Immature natural killer cell (primary cell): ENCODE results near the gene ATG9A. TPM values are rescaled to one million over a fixed set of nuclear protein-coding genes. Genes with fewer than 3 reads are reported as not detected.
"Not testable (repeated sequence)": the region's sequence is repeated elsewhere in the genome, so short reads cannot be mapped to it uniquely, and the experiment has no call there.

Source experiments
- DNase-seq, 3 donors: peaks; one replicate each; pipeline ENCODE4 v3.0.0; 2022; ENCODE audit warnings: mixed read lengths in 1 of 3
- H3K27ac Mint-ChIP-seq, 6 donors: one replicate each; pipeline ENCODE4 v1.8.0; 2020; ENCODE audit warnings: mixed read lengths in 6 of 6, mild to moderate bottlenecking in 5 of 6, inconsistent platforms in 4 of 6, moderate library complexity in 3 of 6
- H3K27me3 Mint-ChIP-seq, 3 donors: one replicate each; pipeline ENCODE4 v1.8.0; 2020 to 2021; ENCODE audit warnings: low read depth in 3 of 3, mild to moderate bottlenecking in 3 of 3, mixed read lengths in 3 of 3, moderate library complexity in 3 of 3, inconsistent platforms in 1 of 3
- H3K36me3 Mint-ChIP-seq, 3 donors: one replicate each; pipeline ENCODE4 v1.8.0; 2020; ENCODE audit warnings: mixed read lengths in 3 of 3, inconsistent platforms in 2 of 3, mild to moderate bottlenecking in 2 of 3
- H3K4me1 Mint-ChIP-seq, 2 donors: one replicate each; pipeline ENCODE4 v1.8.0; 2020; ENCODE audit warnings: inconsistent platforms in 2 of 2, mild to moderate bottlenecking in 2 of 2, mixed read lengths in 2 of 2, moderate library complexity in 1 of 2
- H3K4me3 Mint-ChIP-seq, 5 donors: one replicate each; pipeline ENCODE4 v1.8.0; 2020; ENCODE audit warnings: mild to moderate bottlenecking in 5 of 5, mixed read lengths in 5 of 5, inconsistent platforms in 3 of 5, moderate library complexity in 3 of 5
- H3K9me3 Mint-ChIP-seq, 6 donors: one replicate each; pipeline ENCODE4 v1.8.0; 2020; ENCODE audit warnings: mild to moderate bottlenecking in 6 of 6, mixed read lengths in 6 of 6, inconsistent platforms in 4 of 6, moderate library complexity in 3 of 6
- polyA plus RNA-seq, 3 donors: library from polyadenylated mRNA; unstranded; fragments of 300-500 nt; fragmentation: Illumina TruSeq; gene quantifications; one replicate each; pipeline ENCODE4 v1.2.3, GENCODE V29; 2021

The ATG9A gene
- polyA plus RNA-seq, 3 donors from 2014 or later = 8.6 to 31.9 (median 14.8) TPM

GRCh38 chr2:219205165-219205538 is 24.3 kb downstream of the ATG9A start:
- Mint-ChIP-seq H3K4me1 (peaks cover 33 to 44% of the 10 kb centered on the region in 2 donors), H3K27ac (peak overlapping the region in 5 of 6 donors; percentile 30 to 99 (median 55)), H3K9me3 (no peaks in the 10 kb centered on the region), H3K36me3 (peaks cover 0 to 10% (median 0%) of the 10 kb centered on the region in 3 donors), H3K27me3 (peaks cover 2 to 6% (median 2%) of the 10 kb centered on the region in 3 donors), H3K4me3 (peak overlapping the region; percentile 44 to 89 (median 51))
- DNase-seq = no peak

- H3K4me3 Mint-ChIP-seq = no peak overlapping the region
- peaks cover 0 to 10% (median 0%) of the 10 kb centered on the region in 3 donors for H3K36me3 Mint-ChIP-seq
- peaks cover 28 to 40% of the 10 kb centered on the region in 2 donors for H3K4me1 Mint-ChIP-seq
- no peak for DNase-seq
- H3K9me3 Mint-ChIP-seq = no peaks in the 10 kb centered on the region
- peaks cover 2 to 6% (median 2%) of the 10 kb centered on the region in 3 donors for H3K27me3 Mint-ChIP-seq
- peak overlapping the region in 3 of 6 donors; percentile 30 to 55 (median 48) for H3K27ac Mint-ChIP-seq
Observed at GRCh38 chr2:219204425-219205164, 24.8 kb downstream of the ATG9A start.

- DNase-seq, H3K27me3 Mint-ChIP-seq: not testable (repeated sequence)
Observed at GRCh38 chr2:219201331-219201730, 28.1 kb downstream of the ATG9A start.

GRCh38 chr2:219200502-219201326 is 28.7 kb downstream of the ATG9A start:
- H3K9me3 Mint-ChIP-seq, H3K36me3 Mint-ChIP-seq, H3K27me3 Mint-ChIP-seq: not testable (repeated sequence)
- peak in 2 of 3 donors; percentile 31 to 33 for DNase-seq
- Mint-ChIP-seq H3K27ac (peak overlapping the region; percentile 47 to 90 (median 82)), H3K4me1 (peaks cover 13 to 14% of the 10 kb centered on the region in 2 donors), H3K4me3 (peak overlapping the region; percentile 72 to 84 (median 79))

More at GRCh38 chr2:219201331-219201730, 28.1 kb downstream of the ATG9A start:
- not testable (repeated sequence) for H3K27ac Mint-ChIP-seq, H3K9me3 Mint-ChIP-seq, H3K36me3 Mint-ChIP-seq, H3K4me3 Mint-ChIP-seq
- H3K4me1 Mint-ChIP-seq = peaks cover 17 to 20% of the 10 kb centered on the region in 2 donors

DNA sequence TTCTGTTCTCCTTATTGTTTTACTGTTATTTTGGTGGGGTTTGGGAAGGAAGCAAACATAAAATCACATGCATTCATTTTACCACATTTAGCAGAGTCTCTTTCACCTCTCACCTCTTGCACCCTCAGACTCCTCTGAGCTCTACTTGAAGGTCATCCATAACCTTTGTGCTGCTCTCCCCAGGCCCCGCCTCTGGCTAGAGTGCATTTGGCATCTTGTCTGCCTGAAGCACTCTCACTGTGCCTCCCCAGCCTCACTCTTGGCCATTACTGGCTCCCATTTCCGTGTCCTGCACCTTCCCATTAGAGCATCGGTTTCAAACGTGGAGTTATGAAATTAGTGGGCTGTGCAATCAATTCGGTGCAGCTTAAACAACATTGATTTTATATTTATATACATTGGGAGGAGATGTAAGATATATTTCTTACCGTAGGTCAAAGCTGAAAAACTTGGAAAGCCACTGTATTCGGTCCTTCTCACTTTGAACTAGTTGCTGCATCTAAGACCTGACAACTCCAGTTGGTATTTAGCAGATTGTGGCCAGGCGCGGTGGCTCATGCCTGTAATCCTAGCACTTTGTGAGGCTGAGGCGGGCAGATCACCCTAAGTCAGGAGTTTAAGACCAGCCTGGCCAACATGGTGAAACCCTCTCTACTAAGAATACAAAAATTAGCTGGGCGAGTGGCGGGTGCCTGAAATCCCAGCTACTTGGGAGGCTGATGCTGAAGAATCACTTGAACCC is 29.8 kb downstream of the ATG9A start:
- peak overlapping the region in 1 of 6 donors; percentile 77 for H3K27ac Mint-ChIP-seq
- no peaks in the 10 kb centered on the region for H3K36me3 Mint-ChIP-seq
- H3K4me3 Mint-ChIP-seq = no peak overlapping the region
- peaks cover 0 to 12% (median 5%) of the 10 kb centered on the region in 3 donors for H3K27me3 Mint-ChIP-seq
- peaks cover 13 to 14% of the 10 kb centered on the region in 2 donors for H3K4me1 Mint-ChIP-seq
- DNase-seq = no peak
- no peaks in the 10 kb centered on the region for H3K9me3 Mint-ChIP-seq

GRCh38 chr2:219198974-219199373 is 30.5 kb downstream of the ATG9A start:
- H3K9me3 Mint-ChIP-seq = no peaks in the 10 kb centered on the region
- DNase-seq = no peak
- peak overlapping the region in 1 of 5 donors; percentile 42 for H3K4me3 Mint-ChIP-seq

GRCh38 chr2:219197388-219197787 is 32.0 kb downstream of the ATG9A start:
- no peak overlapping the region for H3K27ac Mint-ChIP-seq
- H3K4me3 Mint-ChIP-seq = no peak overlapping the region
- no peaks in the 10 kb centered on the region for H3K36me3 Mint-ChIP-seq
- H3K4me1 Mint-ChIP-seq = peaks cover 13 to 14% of the 10 kb centered on the region in 2 donors
- no peaks in the 10 kb centered on the region for H3K9me3 Mint-ChIP-seq
- DNase-seq = no peak
- H3K27me3 Mint-ChIP-seq = peaks cover 0 to 12% (median 5%) of the 10 kb centered on the region in 3 donors

More at GRCh38 chr2:219198974-219199373, 30.5 kb downstream of the ATG9A start:
- Mint-ChIP-seq H3K27ac (peak overlapping the region in 2 of 6 donors; percentile 17 to 21), H3K4me1 (peaks cover 13 to 14% of the 10 kb centered on the region in 2 donors), H3K27me3 (peaks cover 0 to 12% (median 5%) of the 10 kb centered on the region in 3 donors), H3K36me3 (no peaks in the 10 kb centered on the region)

DNA sequence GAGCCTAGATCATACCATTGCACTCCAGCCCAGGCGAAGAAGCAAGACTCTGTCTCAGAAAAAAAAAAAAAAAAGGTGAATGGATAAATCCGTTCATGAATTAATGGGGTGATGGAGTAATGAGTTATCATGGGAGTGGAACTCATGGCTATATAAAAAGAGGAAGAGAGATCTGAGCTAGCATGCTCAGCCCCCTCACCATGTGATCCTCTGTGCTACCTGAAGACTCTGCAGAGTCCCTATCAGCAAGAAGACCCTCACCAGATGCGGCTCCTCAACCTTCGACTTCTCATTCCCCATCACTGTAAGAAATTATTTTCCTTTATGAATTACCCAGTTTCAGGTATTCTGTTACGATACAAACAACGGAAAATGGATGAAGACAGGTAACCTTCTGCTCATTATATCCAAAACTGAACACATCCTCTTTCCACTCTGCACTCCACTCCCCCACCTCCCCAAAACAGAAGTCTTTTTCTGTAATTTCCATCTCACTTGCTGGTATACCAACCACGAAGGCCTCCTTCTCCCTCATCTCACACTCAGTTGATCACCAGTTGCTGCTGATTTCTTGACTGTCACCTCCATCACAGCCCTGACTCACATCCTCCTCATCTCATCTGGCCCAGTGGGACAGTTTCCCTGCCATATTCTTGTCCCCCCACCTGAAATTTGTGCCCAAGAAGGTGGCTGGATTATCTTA is 42.5 kb downstream of the ATG9A start:
- no peak overlapping the region for H3K4me3 Mint-ChIP-seq
- peaks cover 9 to 24% (median 11%) of the 10 kb centered on the region in 3 donors for H3K36me3 Mint-ChIP-seq
- DNase-seq = no peak

DNA sequence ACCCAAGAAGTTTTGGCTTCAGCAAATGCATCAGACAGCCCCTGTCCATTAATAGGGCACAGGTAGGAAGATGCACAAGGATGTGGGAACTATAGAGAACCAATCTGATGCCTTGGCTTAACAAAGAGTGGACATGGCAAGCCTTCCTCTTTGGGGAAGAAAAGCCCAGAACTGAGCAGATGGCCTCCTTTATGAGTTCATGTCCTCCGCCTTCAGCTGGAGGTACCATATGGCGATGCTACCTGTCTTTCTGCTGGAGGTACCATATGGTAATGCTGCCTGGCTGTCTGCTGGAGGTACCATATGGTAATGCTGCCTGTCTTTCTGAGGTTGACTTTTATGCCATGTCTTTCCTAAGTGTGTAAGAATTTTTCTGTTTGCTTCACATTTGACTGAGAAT is 45.3 kb downstream of the ATG9A start:
- H3K4me3 Mint-ChIP-seq = no peak overlapping the region
- H3K9me3 Mint-ChIP-seq = no peaks in the 10 kb centered on the region
- peaks cover 0 to 3% (median 0%) of the 10 kb centered on the region in 3 donors for H3K27me3 Mint-ChIP-seq
- peak overlapping the region in 3 of 6 donors; percentile 30 to 72 (median 37) for H3K27ac Mint-ChIP-seq
- no peak for DNase-seq
- peaks cover 14 to 29% of the 10 kb centered on the region in 2 donors for H3K4me1 Mint-ChIP-seq
- H3K36me3 Mint-ChIP-seq = peaks cover 13 to 39% (median 15%) of the 10 kb centered on the region in 3 donors

More for the DNA sequence above, 42.5 kb downstream of the ATG9A start:
- no peaks in the 10 kb centered on the region for H3K27me3 Mint-ChIP-seq
- H3K27ac Mint-ChIP-seq = peak overlapping the region in 2 of 6 donors; percentile 16 to 37
- H3K4me1 Mint-ChIP-seq = peaks cover 2 to 10% of the 10 kb centered on the region in 2 donors
- H3K9me3 Mint-ChIP-seq = no peaks in the 10 kb centered on the region

DNA sequence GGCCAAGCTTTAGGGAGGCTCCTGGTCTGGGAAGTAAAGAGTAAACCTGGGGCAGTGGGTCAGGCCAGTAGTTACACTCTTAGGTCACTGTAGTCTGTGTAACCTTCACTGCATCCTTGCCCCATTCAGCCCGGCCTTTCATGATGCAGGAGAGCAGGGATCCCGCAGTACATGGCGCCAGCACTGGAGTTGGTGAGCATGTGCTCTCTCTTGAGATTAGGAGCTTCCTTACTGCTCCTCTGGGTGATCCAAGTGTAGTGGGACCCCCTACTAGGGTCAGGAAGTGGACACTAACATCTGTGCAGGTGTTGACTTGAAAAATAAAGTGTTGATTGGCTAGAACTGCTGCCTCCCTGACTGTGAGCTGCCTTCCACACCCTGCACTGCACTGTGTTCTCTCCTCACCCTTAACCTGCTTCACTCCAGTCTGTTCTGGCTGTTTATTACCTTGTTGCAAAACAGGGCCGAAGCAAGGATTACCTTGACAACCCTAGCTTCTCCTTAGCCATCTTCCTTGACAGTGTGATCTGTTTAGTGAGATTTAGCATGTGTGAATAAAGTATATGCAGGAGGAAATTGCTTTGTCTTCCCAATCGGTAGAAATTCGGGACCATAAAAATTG is 46.2 kb downstream of the ATG9A start:
- no peak overlapping the region for H3K4me3 Mint-ChIP-seq
- no peaks in the 10 kb centered on the region for H3K9me3 Mint-ChIP-seq
- H3K4me1 Mint-ChIP-seq = peaks cover 21 to 36% of the 10 kb centered on the region in 2 donors
- no peak for DNase-seq
- peaks cover 13 to 39% (median 15%) of the 10 kb centered on the region in 3 donors for H3K36me3 Mint-ChIP-seq
- H3K27me3 Mint-ChIP-seq = peaks cover 5 to 12% (median 6%) of the 10 kb centered on the region in 3 donors
- peak overlapping the region in 3 of 6 donors; percentile 27 to 58 (median 51) for H3K27ac Mint-ChIP-seq

DNA sequence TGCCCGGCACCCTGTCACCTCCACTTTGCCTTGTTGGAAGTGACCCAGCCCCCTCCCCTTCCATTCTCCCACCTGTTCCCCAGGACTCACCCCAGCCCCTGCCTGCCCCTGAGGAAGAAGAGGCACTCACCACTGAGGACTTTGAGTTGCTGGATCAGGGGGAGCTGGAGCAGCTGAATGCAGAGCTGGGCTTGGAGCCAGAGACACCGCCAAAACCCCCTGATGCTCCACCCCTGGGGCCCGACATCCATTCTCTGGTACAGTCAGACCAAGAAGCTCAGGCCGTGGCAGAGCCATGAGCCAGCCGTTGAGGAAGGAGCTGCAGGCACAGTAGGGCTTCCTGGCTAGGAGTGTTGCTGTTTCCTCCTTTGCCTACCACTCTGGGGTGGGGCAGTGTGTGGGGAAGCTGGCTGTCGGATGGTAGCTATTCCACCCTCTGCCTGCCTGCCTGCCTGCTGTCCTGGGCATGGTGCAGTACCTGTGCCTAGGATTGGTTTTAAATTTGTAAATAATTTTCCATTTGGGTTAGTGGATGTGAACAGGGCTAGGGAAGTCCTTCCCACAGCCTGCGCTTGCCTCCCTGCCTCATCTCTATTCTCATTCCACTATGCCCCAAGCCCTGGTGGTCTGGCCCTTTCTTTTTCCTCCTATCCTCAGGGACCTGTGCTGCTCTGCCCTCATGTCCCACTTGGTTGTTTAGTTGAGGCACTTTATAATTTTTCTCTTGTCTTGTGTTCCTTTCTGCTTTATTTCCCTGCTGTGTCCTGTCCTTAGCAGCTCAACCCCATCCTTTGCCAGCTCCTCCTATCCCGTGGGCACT is 46.9 kb downstream of the ATG9A start:
- peaks cover 23 to 39% of the 10 kb centered on the region in 2 donors for H3K4me1 Mint-ChIP-seq

DNA sequence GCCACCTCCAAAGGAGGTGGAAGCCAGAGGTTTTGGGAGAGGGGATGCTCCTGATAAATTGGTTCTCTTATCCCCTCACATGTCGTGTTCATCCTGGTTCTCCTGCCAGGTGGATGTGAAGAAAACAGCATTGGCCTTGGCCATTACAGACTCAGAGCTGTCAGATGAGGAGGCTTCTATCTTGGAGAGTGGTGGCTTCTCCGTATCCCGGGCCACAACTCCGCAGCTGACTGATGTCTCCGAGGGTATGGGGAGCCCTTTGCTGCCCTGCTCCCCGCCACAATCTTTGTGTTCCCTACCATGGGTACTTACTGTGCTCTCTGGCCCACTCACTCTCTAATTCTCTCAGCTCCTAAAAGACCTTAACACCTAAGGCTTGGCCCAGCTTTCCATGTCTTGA is 47.9 kb downstream of the ATG9A start:
- Mint-ChIP-seq H3K36me3 (peaks cover 13 to 39% (median 15%) of the 10 kb centered on the region in 3 donors), H3K27me3 (peaks cover 16 to 24% (median 16%) of the 10 kb centered on the region in 3 donors), H3K27ac (peak overlapping the region in 2 of 6 donors; percentile 26 to 55), H3K4me3 (no peak overlapping the region), H3K9me3 (no peaks in the 10 kb centered on the region), H3K4me1 (peaks cover 28 to 45% of the 10 kb centered on the region in 2 donors)
- DNase-seq = no peak

More for the DNA sequence above, 46.9 kb downstream of the ATG9A start:
- H3K9me3 Mint-ChIP-seq = no peaks in the 10 kb centered on the region
- peaks cover 9 to 18% (median 11%) of the 10 kb centered on the region in 3 donors for H3K27me3 Mint-ChIP-seq
- DNase-seq = no peak
- peak overlapping the region in 2 of 6 donors; percentile 40 to 46 for H3K27ac Mint-ChIP-seq
- no peak overlapping the region for H3K4me3 Mint-ChIP-seq
- H3K36me3 Mint-ChIP-seq = peaks cover 13 to 39% (median 15%) of the 10 kb centered on the region in 3 donors
